HG02884 (cell line): ENCODE data around the gene ANKDD1A.

Experiments
- ATAC-seq: cut with Tn5 transposase; IDR thresholded peaks from one replicate; pipeline ENCODE4 v1.9.1; 2021; ENCODE audit warnings: mild to moderate bottlenecking, moderate library complexity; ENCODE audit not compliant: unreplicated experiment

ANKDD1A gene

DNA sequence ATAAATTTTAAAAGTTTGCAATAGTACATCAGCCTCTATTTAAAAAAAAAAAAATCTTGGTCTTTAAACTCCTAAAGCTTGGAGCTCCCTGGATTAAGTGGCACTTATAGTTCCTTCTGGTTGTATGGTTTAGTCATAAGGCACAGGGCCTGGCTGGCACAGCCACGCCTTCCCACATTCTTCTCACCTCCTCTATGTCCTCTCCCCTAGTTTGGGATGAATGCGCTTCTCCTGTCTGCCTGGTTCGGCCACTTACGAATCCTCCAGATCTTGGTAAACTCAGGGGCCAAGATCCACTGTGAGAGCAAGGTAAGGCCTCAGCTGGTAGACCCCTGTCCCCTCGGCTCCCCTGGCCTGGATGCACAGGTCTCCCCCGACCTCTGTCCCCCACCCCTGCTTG is 10.0 kb downstream of the ANKDD1A start:
- ATAC-seq, result no peak

- no peak for ATAC-seq
Measured at GRCh38 chr15:64923546-64923945, 11.8 kb downstream of the ANKDD1A start.

DNA sequence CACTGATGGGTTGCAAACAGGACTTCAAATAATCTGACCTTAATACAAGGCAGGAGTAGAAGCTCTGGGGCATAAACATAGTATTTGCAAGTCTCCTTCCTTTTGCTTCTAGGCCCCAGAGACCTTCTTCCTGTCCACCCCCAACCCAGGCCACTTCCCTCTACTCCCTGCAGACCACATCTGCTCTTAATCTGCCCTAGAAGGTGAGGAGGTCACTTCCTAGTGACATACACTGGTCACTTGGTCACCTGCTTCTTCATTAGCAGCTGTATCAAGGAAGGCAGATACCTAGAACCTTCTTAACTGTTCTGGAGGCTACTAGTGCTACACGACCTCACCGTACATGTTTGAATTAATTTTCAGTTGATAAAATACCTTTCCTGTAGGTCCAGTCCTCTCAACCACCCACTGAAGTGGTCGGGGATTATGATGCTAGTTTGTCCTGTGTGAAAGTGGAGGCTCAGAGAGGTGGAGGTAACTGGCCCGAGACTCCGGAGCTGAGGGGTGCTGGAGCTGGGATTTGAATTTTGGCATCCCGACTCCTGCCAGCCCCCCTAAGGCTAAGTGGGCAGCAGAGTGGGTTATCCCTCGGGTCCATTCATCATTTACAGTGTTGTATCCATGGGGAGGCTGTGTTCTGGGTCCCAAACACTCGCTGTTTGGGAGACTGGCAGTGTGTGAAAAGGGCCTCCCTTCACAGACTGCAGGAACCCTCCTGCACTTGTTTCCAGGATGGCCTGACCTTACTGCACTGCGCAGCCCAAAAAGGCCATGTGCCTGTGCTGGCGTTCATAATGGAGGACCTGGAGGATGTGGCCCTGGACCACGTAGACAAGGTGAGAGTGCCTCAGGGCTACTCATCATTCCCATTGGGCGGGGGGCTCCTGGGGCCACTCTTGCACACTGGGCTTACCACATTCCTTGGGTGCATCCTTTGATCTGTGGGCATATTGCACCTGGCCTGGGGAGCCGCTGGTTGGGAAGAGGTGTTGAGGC is 13.9 kb downstream of the ANKDD1A start:
- ATAC-seq, result no peak

- ATAC-seq, result no peak
Measured at GRCh38 chr15:64926661-64927060, 15.0 kb downstream of the ANKDD1A start.

DNA sequence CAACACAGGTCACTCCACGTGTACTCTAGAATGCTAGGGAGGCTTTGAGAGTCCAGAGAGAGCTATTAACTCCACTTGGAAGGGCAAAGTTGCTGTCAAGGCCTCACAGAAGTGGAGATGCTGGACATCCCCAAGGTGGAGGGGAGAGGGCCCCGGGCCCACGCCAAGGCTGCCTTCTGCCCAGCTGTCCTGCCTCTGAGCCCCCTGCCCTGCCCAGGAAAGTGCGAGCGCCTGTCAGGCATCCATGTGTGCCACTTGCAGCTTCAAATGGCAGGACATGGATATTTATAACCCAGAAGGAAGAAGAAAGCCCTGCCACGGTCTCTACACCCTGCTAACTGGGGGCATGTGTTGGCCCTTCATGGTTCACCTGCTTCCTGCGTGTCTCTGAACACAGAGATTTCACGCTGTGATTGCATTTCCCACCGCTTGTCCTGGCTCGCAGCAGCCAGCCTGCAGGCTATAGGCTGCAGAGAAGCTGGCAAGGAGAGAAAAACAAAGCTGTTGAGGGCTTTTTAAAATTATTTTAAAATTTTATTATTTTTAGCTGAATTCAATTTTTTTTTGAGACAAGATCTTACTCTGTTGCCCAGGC is 17.0 kb downstream of the ANKDD1A start:
- no peak for ATAC-seq

DNA sequence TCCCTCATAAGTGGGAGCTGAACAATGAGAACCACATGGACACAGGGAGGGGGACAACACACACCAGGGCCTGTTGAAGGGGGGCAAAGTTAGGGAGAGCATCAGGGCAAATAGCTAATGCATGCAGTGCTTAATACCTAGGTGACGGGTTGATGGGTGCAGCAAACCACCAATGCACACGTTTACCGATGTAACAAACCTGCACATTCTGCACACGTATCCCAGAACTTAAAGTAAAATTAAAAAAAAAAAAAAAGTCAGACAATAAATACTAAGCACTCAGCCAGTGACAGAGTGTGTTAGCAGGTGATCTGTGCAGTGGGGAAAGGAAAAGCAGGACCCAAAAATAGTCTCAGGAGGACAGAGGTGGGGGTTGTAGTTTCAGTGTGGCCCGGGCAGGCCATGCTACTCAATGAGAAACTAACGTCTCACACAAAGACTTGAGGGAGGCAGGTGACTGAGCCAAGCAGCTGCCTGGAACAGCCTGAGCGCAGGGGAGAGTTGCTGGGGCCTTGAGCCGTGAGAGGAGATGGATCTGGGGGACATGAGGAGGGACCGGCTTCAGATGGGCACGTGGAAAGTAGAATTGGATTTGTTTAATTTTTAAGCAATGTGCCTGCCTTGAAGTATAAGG is 18.4 kb downstream of the ANKDD1A start:
- ATAC-seq, result no peak

DNA sequence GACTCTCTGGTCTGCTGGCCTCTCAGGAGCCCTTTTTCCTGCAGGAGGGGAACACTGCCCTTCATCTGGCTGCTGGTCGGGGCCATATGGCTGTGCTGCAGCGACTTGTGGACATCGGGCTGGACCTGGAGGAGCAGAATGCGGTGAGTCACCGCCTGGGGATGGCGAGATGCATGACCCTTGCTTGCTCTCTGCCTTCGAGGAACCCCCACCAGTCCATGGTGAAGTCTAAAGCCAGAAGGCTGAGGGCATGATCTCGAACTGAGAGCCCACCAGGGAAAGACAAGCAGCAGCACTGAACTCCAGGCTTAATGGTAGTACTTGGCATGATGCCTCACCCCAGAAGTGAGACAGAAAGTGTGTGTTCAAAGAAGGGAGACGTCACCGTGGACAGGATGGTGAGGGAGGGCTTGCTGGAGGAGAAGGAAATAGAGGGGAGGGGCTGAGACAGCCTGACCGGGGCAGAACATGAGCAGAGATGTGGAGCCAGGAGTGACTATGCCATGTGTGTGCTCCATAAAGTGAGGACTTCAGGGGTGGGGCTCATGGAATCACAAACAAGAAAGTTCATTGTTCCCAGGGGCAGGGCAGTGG is 19.2 kb downstream of the ANKDD1A start:
- ATAC-seq, result no peak

DNA sequence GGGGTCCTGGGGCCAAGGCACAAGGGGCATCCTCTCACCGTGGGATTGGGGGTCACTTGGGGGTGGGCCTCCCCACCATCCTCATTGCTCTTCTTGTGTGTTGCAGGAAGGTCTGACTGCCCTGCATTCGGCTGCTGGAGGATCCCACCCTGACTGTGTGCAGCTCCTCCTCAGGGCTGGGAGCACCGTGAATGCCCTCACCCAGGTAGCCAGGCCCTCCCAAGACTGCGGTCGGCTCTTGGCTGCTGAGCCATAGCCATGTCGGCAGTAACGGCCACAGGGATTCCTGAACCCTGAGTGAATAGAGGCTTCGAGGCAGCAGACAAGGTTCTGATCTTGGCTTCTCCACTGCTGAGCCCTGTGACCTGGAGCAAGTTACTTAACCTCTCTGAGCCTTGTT is 19.7 kb downstream of the ANKDD1A start:
- ATAC-seq, result no peak

DNA sequence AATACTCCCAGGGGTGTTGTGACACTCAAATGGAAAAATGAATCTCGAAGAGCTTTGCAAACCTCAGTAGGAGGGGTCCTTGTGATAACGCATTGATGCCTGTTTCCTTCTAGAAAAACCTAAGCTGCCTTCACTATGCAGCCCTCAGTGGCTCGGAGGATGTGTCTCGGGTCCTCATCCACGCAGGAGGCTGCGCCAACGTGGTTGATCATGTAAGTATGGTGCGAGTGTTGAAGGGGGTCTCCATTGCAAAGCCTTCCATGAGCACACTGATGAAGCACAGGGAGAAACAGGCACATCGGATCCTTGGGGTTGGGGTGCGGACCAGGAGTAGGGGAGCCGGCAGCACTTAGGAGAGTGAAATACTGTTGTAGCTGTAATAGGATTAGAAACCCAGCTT is 22.3 kb downstream of the ANKDD1A start:
- no peak for ATAC-seq

GRCh38 chr15:64938192-64938591 is 26.5 kb downstream of the ANKDD1A start:
- no peak for ATAC-seq

DNA sequence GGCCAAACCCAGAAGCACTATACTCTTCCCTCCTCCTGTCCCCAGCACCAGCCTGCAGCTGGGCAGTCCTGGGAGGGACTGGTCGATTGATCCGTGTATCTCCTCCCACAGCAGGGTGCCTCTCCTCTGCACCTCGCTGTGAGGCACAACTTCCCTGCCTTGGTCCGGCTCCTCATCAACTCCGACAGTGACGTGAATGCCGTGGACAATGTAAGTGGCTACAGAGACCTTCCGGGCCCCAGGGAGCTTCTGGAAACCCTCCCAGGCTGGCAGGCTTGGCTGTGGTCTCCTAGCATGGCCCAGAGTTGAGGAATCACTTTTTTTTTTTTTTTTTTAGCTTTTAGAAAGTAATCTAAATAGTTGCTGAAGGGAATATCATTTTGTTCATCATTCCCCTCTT is 30.7 kb downstream of the ANKDD1A start:
- ATAC-seq, result no peak

GRCh38 chr15:64943512-64944225 is 32.0 kb downstream of the ANKDD1A start:
- no peak for ATAC-seq

DNA sequence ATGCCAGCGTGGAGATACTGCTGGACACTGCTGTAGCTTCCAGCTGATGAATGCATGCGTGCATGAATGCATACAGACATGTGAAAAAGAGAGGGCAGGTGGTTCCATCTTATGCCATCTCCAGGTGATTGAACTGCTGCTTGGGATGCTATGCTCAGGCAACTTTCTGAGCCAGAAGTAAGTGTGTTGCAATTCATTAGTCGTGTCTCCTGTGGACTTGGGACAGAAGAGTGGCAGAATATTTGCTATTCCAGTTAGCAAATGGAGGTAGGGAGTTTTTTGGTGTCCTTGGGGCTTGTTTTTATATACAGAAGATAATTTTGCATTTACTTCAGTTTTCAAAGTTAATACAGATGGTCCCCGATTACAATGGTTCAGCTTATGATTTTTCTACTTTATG is 33.3 kb downstream of the ANKDD1A start:
- ATAC-seq, result no peak

DNA sequence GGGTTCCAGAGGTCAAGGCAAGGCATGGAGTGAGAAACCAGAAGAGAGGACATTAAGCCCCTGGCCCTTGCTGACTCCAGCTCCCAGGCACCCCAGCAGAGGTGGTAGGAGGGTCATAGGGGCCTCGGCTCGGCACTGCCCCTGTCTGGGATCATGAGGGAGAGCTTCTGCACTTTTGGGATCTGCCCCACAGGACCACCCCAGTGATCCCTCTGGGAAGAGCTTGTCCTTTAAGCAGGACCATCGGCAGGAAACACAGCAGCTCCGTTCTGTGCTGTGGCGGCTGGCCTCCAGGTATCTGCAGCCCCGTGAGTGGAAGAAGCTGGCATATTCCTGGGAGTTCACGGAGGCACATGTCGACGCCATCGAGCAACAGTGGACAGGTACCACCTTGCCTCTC is 35.5 kb downstream of the ANKDD1A start:
- no peak for ATAC-seq

- ATAC-seq, result no peak
Measured at GRCh38 chr15:64948916-64949315, 37.2 kb downstream of the ANKDD1A start.

DNA sequence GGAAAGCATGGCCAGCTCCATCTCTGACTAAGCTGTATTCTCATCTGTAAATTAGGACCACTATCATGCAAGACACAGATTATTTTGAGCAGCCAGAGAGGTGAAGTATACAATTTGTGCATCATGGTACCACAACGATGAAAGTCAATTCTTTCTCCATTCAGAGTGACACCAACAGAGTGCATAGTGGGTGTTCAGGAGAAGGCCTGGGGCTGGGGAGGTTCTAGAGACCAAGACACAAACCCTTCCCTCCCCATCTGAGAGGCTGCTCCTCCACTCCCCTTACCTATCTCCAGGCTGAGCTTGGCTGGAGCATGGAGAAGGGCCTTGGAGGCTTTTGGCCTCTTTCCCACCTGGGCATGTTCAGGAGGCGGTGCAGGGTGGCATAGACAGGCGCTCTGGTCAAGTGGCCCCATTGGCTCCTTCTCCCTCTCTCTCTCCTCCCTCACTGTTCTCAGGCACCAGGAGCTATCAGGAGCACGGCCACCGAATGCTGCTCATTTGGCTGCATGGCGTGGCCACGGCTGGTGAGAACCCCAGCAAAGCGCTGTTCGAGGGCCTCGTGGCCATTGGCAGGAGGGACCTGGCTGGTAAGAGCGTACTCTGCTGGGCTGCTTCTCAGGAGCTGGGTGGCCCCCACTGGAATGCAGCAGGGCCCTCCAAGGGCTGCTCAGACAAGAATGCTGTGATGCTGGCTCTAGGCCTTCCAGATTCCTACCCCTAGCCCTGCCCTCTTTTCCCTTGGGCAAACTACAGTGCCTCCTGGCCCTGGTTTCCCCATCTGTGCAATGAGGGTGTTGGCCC is 37.9 kb downstream of the ANKDD1A start:
- ATAC-seq, result no peak

DNA sequence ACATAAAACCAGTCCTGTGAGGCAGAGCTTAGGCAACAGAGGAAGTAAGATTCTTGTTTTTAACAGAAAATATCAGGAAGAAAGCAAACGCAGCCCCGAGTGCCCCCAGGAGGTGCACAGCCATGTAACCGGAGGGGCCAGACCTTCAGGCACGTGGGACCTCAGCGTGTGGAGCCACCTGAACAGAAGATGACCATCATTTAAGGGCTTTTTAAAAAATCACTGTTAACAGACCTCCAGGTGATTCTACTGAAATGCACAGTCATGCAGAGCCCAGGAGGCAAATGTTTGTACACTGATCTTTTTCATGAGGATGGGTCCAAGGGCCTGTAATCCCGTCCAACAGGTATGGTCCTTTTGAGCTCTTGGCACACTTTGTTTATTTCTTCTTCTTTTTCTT is 39.2 kb downstream of the ANKDD1A start:
- ATAC-seq, result no peak

DNA sequence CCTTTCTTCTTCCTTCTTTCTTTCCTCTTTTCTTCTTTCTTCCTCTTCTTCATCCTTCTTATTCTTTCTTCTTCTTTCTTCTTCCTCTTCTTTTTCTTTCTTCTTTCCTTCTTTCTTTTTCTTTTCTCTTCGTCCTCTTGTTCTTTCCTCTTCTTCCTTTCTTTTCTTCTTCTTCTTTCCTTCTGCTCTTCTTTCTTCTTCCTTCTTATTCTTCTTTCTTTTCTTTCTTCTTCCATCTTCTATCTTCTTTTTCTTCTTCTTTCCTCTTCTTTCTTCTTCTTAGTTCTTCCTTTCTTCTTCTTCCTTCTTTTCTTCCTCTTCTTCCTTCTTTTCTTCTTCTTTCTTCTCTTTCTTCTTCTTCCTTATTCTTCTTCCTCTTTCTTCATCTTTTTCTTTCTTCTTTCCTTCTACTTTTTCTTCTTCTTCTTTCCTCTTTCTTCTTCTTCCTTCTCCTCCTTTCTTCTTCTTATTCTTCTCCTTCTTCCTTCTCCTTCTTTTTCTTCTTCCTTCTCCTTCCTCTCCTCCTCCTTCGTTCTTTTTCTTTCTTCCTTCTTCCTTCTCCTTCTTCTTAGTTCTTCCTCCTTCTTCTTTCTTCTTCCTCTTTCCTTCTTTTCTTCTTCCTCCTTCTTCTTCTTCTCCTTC is 40.2 kb downstream of the ANKDD1A start:
- ATAC-seq, result no peak

DNA sequence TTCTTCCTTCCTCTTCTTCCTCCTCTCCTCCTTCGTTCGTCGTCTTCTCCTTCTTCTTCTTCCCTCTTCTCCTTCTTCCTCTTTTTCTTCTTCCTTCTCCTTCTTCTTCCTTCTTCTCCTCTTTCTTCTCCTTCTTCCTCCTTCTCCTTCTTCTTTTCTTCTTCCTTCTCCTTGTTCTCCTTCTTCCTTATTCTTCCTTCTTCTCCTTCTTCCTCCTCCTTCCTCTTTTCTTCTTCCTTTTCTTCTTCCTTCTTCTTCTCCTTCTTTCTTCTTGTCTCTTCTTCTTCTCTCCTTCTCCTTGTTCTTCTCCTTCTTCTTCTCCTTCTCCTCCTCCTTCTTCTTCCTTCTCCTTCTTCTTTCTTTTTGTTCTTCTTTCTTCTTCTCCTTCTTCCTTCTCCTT is 42.7 kb downstream of the ANKDD1A start:
- ATAC-seq, result no peak

DNA sequence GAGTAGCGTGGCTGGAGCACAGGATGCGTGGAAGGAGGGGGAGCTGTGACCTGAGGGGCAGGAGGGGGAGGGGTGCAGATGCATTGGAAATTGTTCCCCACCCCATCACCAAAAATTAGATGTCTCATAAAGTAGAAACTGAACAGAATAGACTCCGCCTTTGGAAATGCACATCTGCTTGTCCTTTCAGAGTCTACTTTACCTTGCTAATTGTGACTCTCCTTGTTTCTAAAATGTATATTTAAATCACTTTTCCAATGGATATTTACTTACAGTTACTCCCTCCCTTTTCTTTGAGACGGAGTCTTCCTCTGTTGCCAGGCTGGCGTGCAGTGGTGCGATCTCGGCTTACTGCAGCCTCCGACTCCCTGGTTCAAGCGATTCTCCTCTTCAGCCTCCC is 47.4 kb downstream of the ANKDD1A start:
- no peak for ATAC-seq
